T-helper 17 cell (primary cell): ENCODE data around the gene PPOX. TPM values are rescaled to one million over a fixed set of nuclear protein-coding genes. Genes with fewer than 3 reads are reported as not detected.

Source experiments
- ATAC-seq: fragments of 150-1000 bp; cut with Tn5 transposase; 2 replicates; pipeline ENCODE4 v1.10.0; 2021; ENCODE audit warnings: mild to moderate bottlenecking, moderate library complexity
- DNase-seq, 3 donors: peaks; one replicate each; pipeline versions ENCODE4 v3.0.0 to v3.0.0-alpha.2; 2020 to 2021
- H3K9me3 ChIP-seq: one replicate; pipeline ENCODE4 v1.7.0; 2013; ENCODE audit warnings: low read length, mild to moderate bottlenecking; ENCODE audit not compliant: control insufficient read depth, poor library complexity, severe bottlenecking
- H3K27ac Mint-ChIP-seq: one replicate; pipeline ENCODE4 v1.8.0; 2022; ENCODE audit warnings: mild to moderate bottlenecking, moderate library complexity, mixed read lengths
- H3K27me3 Mint-ChIP-seq: one replicate; pipeline ENCODE4 v1.8.0; 2022; ENCODE audit warnings: mixed read lengths
- H3K36me3 Mint-ChIP-seq: one replicate; pipeline ENCODE4 v1.8.0; 2022; ENCODE audit warnings: low read depth, mixed read lengths
- H3K4me1 Mint-ChIP-seq: one replicate; pipeline ENCODE4 v1.8.0; 2022; ENCODE audit warnings: mild to moderate bottlenecking, mixed read lengths
- H3K4me3 Mint-ChIP-seq: one replicate; pipeline ENCODE4 v1.8.0; 2022; ENCODE audit warnings: mild to moderate bottlenecking, moderate library complexity, mixed read lengths
- total RNA-seq, 4 donors: library from RNA in 2 of 4; stranded (reverse) in 2 of 4; gene quantifications; one replicate each; pipeline ENCODE4 v1.2.3 and lab custom pipeline; 2022 to 2026

PPOX gene
- total RNA-seq, 2 donors from 2014 or later: 40.4 to 43.7 TPM

- Mint-ChIP-seq H3K4me3 (no peak overlapping the region), H3K4me1 (peaks cover 19% of the 10 kb centered on the region), H3K36me3 (peaks cover 3% of the 10 kb centered on the region), H3K27me3 (no peaks in the 10 kb centered on the region), H3K27ac (peak overlapping the region; percentile 37)
- no peaks in the 10 kb centered on the region for H3K9me3 ChIP-seq
- DNase-seq: no peak
- no peak for ATAC-seq
These were observed 52.3 kb downstream of the PPOX start for GRCh38 chr1:161218301-161219077.

GRCh38 chr1:161219078-161219892, 53.1 kb downstream of the PPOX start:
- no peak overlapping the region for H3K27ac Mint-ChIP-seq
- H3K36me3 Mint-ChIP-seq: peaks cover 2% of the 10 kb centered on the region
- H3K9me3 ChIP-seq: no peaks in the 10 kb centered on the region
- no peak for DNase-seq
- no peak for ATAC-seq
- H3K4me1 Mint-ChIP-seq: peaks cover 19% of the 10 kb centered on the region
- no peak overlapping the region for H3K4me3 Mint-ChIP-seq
- H3K27me3 Mint-ChIP-seq: no peaks in the 10 kb centered on the region

GRCh38 chr1:161220002-161220401, 53.8 kb downstream of the PPOX start:
- peaks cover 16% of the 10 kb centered on the region for H3K4me1 Mint-ChIP-seq
- no peak for DNase-seq
- H3K27ac Mint-ChIP-seq: no peak overlapping the region

More at GRCh38 chr1:161220002-161220401, 53.8 kb downstream of the PPOX start:
- Mint-ChIP-seq H3K36me3 (no peaks in the 10 kb centered on the region), H3K27me3 (no peaks in the 10 kb centered on the region), H3K4me3 (no peak overlapping the region)
- no peaks in the 10 kb centered on the region for H3K9me3 ChIP-seq
- ATAC-seq: no peak

Other genes starting within 250 kb of the PPOX start
- not detected for gene ITLN2, start 211.6 kb upstream of the PPOX start, total RNA-seq
- gene F11R, start 145.3 kb upstream of the PPOX start, total RNA-seq: 10 to 100 TPM; 13.5 to 23.6 TPM
- gene TSTD1, start 127.5 kb upstream of the PPOX start, total RNA-seq: 10 to 100 TPM; 45.5 to 45.7 TPM
- gene USF1, start 120.4 kb upstream of the PPOX start, total RNA-seq: 10 to 100 TPM; 80.6 to 85.4 TPM
- 100 to 1,000 TPM; 156 to 189 TPM for gene ARHGAP30, start 96.5 kb upstream of the PPOX start, total RNA-seq
- gene NECTIN4, start 76.9 kb upstream of the PPOX start, total RNA-seq: not detected
- under 1 TPM in 1 of 2 donors, not detected in 1; 0.57 TPM for gene KLHDC9, start 68.1 kb upstream of the PPOX start, total RNA-seq
- 10 to 100 TPM; 34.5 to 37.1 TPM for gene PFDN2, start 48.4 kb upstream of the PPOX start, total RNA-seq
- gene NIT1, start 48.3 kb upstream of the PPOX start, total RNA-seq: 10 to 100 TPM; 16.0 to 19.3 TPM
- 10 to 100 TPM; 32.9 to 40.0 TPM for gene DEDD, start 33.8 kb upstream of the PPOX start, total RNA-seq
- gene UFC1, start 12.4 kb upstream of the PPOX start, total RNA-seq: 100 to 1,000 TPM; 152 to 154 TPM
- gene USP21, start 6.9 kb upstream of the PPOX start, total RNA-seq: 10 to 100 TPM; 35.9 to 37.0 TPM
- 10 to 100 TPM; 43.7 to 49.2 TPM for gene B4GALT3, start 11.1 kb downstream of the PPOX start, total RNA-seq
- under 1 TPM; 0.31 to 0.77 TPM for gene ADAMTS4, start 32.6 kb downstream of the PPOX start, total RNA-seq
- gene NDUFS2, start 35.9 kb downstream of the PPOX start, total RNA-seq: 10 to 100 TPM; 57.1 to 58.5 TPM
- gene FCER1G, start 48.9 kb downstream of the PPOX start, total RNA-seq: 10 to 100 TPM in 1 of 2 donors, 1 to 10 TPM in 1; 8.3 to 12.3 TPM
- not detected for gene APOA2, start 57.2 kb downstream of the PPOX start, total RNA-seq
- 1 to 10 TPM; 5.4 to 6.9 TPM for gene TOMM40L, start 59.6 kb downstream of the PPOX start, total RNA-seq
- not detected for gene NR1I3, start 71.8 kb downstream of the PPOX start, total RNA-seq
- not detected for gene PCP4L1, start 92.3 kb downstream of the PPOX start, total RNA-seq
- gene MPZ, start 143.5 kb downstream of the PPOX start, total RNA-seq: 1 to 10 TPM; 2.3 to 2.9 TPM
- gene SDHC, start 148.0 kb downstream of the PPOX start, total RNA-seq: 10 to 100 TPM; 64.4 to 76.8 TPM
- gene CFAP126, start 201.4 kb downstream of the PPOX start, total RNA-seq: not detected